Measurements from ENCODE around the gene GULP1.
"Not testable (repeated sequence)": the region's sequence is repeated elsewhere in the genome, so short reads cannot be mapped to it uniquely, and the experiment has no call there.

The GULP1 gene

DNA sequence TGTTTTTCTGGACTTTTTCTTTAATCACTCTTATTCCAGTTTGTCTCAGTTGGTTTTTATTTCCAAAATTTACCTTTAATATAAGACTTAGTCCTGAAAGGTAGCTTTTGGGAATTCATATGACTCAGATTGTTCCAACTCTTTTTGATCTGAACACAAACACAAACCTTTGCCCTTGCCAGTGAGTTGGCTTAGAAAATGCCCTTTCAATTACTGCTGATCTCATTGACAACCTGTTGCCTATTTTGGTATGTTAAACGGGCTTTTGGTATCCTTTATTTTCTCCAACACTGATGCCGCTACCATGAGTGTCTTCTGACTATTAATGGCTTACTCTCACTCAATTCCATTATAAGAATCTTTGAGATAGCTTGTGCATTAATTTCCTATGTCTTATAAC is 143.4 kb downstream of the GULP1 start:
- no peak for DNase-seq

DNA sequence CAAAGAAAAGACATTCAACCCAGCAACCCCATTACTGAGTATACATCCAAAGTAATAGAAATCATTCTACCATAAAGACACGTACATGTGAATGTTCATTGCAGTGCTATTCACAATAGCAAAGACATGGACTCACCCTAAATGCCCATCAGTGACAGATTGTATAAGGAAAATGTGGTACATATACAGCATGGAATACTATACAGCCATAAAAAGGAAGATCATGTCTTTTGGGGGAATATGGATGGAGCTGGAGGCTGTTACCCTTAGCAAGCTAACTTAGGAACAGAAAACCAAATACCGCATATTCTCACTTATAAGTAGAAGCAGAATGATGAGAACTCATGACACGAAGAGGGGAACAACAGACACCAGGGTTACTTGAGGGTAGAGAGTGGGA is 145.9 kb downstream of the GULP1 start:
- DNase-seq, result no peak

- DNase-seq, result no peak
Measured at GRCh38 chr2:188439986-188440385, 148.3 kb downstream of the GULP1 start.

- no peak for DNase-seq
Measured at GRCh38 chr2:188440849-188441248, 149.2 kb downstream of the GULP1 start.

DNA sequence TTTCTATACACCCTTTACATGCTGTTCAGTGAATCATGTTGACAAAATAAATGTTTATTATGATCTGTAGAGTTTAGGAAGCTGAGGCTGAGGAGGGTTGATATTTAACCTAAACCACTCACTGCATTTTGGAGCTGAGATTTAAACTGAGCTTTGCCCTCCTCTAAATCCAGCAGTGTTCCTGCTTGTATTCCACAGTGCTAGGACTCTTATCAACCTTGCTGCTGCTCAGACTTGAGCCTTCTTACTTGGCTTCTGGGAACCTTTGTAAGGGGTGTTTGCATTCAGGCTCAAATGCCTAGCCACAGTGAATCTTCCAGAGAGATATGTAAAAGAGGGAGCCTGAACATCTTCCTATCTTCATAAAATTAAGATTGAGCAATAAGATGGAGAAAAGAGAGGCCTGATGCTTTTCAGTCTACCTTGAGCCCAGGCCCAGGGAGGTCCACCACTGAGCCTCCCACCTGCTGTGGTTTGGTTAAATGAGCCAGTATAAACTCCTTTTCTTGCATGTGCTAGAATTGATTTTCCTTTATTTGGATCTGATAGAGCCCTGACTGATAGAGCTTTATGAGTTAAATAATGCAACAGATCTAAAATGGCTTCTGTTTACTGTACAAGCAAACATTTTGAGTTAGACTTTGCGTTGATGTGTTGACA is 149.7 kb downstream of the GULP1 start:
- no peak for DNase-seq

DNA sequence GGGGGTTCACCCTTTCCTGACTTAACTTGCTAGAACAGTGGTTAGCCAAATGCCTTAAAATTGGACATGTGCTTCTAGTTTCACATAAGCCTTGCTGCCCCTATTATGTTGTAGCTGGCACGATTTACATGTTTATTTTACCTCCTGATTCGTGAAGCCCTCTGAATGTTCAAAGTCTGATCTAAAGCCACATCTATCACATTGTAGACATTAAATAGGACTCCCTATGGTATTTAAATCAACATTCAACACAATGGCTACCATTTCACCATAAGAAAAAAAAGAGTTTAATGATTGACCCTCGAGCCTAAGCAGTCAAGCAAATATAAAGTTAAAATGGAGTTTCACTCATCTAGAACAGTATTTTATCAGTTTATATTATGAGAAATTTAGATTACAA is 151.5 kb downstream of the GULP1 start:
- no peak for DNase-seq

DNA sequence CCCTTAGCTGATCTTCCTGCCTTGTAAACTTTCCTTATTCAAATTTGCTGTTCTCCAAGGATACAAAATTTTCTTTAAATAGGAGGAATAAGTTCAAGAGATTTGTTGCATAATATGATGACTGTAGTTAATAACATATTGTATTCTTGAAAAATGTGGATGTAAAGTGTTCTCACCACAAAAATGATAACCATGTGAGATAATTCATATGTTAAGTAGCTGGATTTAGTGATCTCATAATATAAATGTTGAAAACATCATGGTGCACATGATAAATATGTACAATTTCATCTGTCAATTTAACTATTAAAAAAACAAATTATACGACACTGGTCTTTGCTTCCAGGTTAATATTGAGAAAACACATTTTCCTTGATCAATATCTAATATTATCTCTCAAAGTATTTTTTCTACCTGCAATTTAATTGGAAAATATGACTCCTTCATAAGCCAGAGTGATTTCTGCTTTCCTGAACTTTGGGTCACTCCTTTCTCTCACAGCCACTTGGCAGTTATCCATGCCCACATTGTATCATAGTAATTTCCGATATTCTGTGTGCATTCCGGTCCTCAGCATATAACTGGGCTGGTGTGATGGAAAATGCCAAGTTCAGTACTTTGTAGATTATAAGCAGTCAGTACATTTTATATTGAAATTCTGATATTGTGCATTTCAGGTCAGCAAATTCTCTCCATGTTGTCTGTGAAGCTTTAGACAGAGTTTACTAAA is 152.6 kb downstream of the GULP1 start:
- DNase-seq, result no peak

GRCh38 chr2:188449561-188449960 is 157.9 kb downstream of the GULP1 start:
- DNase-seq, result no peak

DNA sequence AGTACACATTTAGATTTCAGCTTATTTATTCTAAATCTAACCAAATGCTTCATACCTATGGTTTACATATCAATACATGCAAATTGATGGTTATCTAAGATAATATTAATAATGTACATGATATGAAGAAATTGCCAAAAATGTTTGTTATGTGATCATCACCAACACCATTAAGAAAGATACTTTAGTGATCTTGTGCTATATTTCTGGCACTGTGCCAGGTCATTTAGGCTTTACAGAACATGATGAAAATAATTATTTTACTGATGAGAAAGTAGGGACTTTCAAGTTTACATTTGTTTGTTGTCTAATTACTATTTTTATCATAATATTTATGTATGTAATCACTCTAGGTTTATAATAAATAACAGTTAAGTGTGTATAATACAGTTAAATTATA is 158.3 kb downstream of the GULP1 start:
- DNase-seq, result no peak

- DNase-seq, result no peak
Measured at GRCh38 chr2:188450732-188451483, 159.2 kb downstream of the GULP1 start.

- DNase-seq, result no peak
Measured at GRCh38 chr2:188452084-188452483, 160.4 kb downstream of the GULP1 start.

GRCh38 chr2:188456114-188456909 is 164.6 kb downstream of the GULP1 start:
- DNase-seq, result no peak

DNA sequence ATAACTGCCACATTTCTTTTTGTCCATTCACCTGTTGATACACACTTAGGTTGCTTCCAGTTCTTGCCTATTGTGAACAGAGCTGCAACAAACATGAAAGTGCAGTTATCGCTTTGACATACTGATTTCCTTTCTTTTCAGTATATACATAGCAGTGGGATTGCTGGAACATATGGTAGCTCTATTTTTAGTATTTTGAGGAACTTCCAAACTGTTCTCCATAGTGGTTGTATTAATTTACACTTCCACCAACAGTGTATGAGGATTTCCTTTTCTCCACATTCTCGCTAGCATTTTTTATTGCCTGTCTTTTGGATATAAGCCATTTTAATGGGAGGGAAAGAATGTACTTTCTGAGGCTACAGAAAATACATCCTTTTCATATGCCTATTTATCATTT is 167.4 kb downstream of the GULP1 start:
- DNase-seq, result no peak

- DNase-seq, result not testable (repeated sequence)
Measured at GRCh38 chr2:188466078-188466477, 174.4 kb downstream of the GULP1 start.

- DNase-seq, result no peak
Measured at GRCh38 chr2:188466761-188467160, 175.1 kb downstream of the GULP1 start.

GRCh38 chr2:188471166-188471565 is 179.5 kb downstream of the GULP1 start:
- no peak for DNase-seq

DNA sequence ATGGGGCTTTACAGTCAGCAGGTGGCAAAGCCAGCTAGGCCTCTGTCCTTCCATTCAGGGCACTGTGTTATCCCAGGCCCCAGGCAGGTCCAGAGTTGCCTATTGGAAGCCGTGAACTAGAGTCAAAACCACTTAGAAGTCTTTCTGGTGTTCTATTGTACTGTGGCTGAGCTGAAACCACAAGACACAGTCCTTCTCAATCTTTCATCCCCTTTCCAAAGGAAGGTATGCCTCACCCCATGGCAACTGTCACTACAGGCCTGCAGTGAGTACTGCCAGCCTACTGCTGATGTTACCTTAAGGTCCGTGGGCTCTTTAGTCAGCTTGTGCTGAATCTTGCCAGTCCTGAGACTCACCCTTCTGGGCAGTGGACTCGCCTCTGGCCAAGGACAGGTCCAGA is 181.6 kb downstream of the GULP1 start:
- DNase-seq, result no peak

DNA sequence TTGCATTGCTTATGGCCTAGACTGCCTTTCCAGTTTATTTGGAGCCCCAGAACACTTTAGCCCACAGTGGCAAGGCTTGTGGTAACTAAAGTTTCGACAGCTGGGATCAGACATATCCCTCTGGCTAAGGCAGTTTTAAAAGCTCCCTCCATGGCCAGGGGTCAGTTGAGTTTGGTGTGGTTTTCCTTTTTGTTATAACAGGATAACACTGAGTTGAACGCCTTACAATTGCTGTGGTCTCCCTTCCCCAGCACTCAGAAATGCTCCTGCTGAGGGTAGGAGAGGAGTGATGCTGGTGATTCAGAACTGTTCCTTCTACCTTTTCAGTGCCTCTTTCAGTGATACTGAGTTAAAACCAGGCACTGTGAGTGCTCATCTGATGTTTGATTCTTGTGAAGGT is 182.6 kb downstream of the GULP1 start:
- DNase-seq, result no peak

- DNase-seq, result peak; percentile 35
Measured at GRCh38 chr2:188475945-188476344, 184.3 kb downstream of the GULP1 start.

GRCh38 chr2:188477564-188478103 is 186.0 kb downstream of the GULP1 start:
- DNase-seq, result peak; percentile 14

GRCh38 chr2:188478724-188479123 is 187.1 kb downstream of the GULP1 start:
- DNase-seq, result peak; percentile 29

DNA sequence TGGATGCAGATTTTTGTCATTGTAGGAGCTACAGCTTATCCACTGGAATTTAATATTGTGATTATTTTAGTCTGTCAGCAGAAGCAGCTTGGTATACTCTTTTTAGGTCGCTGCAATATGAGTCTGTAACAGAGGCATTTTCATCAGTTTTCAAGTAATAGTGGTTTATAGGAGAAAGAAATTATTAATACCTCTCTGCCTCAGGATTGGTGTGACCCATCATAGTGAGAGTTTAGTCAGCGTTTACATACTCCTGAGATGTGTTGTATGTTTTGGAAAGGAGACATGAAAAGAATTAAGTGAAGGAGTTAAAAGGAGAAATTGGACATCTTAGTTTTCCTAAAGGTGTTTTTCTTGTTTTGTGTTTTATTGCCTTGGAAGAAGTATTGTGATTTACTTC is 189.8 kb downstream of the GULP1 start:
- DNase-seq, result no peak

- DNase-seq, result no peak
Measured at GRCh38 chr2:188485496-188485895, 193.8 kb downstream of the GULP1 start.
